GM13977 (cell line): ENCODE results near the gene RREB1.

Source experiments
- DNase-seq: peaks from one replicate; pipeline ENCODE4 v3.0.0; 2012; ENCODE audit warnings: low spot score
- CTCF ChIP-seq: IDR thresholded peaks from 2 replicates; pipeline ENCODE4 v1.5.1; 2012; ENCODE audit warnings: mild to moderate bottlenecking, control low read depth; ENCODE audit not compliant: insufficient read depth; ENCODE audit errors: extremely low read depth, missing control alignments
- in situ Hi-C: fragments of 300-500 bp; cut with MboI; formaldehyde crosslinking; loops from one replicate; pipeline ENCODE4 v1.12.0; 2022; ENCODE audit warnings: low sequenced_read_pairs, low pct_unique_long_range_greater_than_20kb, mixed read lengths, inconsistent platforms; ENCODE audit not compliant: unreplicated experiment

The RREB1 gene

GRCh38 chr6:7255918-7256317 lies 148.2 kb downstream of the RREB1 start:
- in situ Hi-C loops, result no loop called here
- no peak for TF ChIP-seq CTCF
- no peak for DNase-seq

DNA sequence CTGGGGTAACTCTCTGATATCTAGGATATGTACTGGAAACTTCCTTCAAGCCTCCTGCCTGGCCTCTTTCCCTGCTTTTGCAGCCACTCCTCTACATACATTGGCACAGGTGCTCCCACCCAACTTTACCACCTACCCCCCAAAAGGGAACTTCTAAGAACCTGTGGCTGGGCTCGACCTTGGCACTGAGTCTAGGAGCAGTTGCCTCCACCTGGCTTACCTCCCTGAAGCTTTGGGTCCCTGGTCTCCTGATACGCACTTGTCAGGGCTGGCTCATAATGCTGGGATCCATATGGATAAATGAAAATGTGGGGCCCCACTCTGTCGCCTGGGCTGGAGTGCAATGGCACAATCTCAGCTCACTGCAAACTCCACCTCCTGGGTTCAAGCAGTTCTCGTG lies 149.0 kb downstream of the RREB1 start:
- no peak for TF ChIP-seq CTCF
- in situ Hi-C loops, result no loop called here
- DNase-seq, result no peak

DNA sequence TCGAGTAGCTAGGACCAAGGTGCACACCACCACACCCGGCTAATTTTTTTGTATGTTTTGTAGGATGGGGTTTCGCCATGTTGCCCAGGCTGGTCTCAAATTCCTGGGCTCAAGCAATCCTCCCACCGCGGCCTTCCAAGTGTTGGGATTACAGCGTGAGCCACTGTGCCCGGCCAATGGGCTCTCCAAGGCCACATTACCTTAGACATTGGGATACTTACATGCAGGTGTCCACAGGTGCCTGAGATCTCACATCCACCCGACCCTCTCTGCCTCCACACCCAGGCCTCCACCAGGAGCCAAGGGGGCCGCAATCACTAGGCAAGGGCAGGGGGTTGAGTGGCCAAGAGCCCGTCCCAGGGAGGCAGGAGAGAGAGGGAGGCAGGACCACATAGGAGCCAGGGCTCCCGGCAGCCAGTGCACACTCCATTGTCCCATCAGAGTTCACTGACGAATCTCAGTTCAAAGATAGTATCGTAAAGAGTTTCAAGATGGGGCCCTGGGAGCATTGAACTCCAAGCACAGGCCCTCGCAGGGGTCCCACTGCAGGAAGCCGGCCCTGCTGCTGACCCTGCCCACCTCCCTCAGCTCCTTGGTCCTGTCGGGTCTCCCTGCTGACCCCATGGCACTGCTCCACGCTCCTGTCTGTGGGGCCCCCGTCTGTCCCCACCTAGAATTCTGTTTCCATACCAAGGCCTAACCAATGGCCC lies 149.9 kb downstream of the RREB1 start:
- no peak for DNase-seq
- no peak for TF ChIP-seq CTCF
- in situ Hi-C loops, result no loop called here

GRCh38 chr6:7258231-7258763 lies 150.5 kb downstream of the RREB1 start:
- TF ChIP-seq CTCF, result no peak
- no peak for DNase-seq
- in situ Hi-C loops, result no loop called here

- no peak for DNase-seq
- TF ChIP-seq CTCF, result no peak
- in situ Hi-C loops, result no loop called here
Observed at GRCh38 chr6:7260291-7261031, 152.7 kb downstream of the RREB1 start.

- DNase-seq, result peak; percentile 79
- no peak for TF ChIP-seq CTCF
- in situ Hi-C loops, result no loop called here
Observed at GRCh38 chr6:7261032-7261841, 153.5 kb downstream of the RREB1 start.
